ENCODE data around the gene SLC25A13. TPM values are rescaled to one million over a fixed set of nuclear protein-coding genes. Genes with fewer than 3 reads are reported as not detected.

SLC25A13 gene
- total RNA-seq, 1 experiment from 2014 or later, result 28.2 TPM

GRCh38 chr7:96243241-96243640 is 78.7 kb downstream of the SLC25A13 start:
- no peak for DNase-seq (ENCODE audit: low spot score)

GRCh38 chr7:96241855-96242254 is 80.0 kb downstream of the SLC25A13 start:
- no peak for DNase-seq (ENCODE audit: low spot score)

GRCh38 chr7:96238976-96239766 is 82.7 kb downstream of the SLC25A13 start:
- DNase-seq (ENCODE audit: low spot score), result no peak

GRCh38 chr7:96238474-96238873 is 83.4 kb downstream of the SLC25A13 start:
- no peak for DNase-seq (ENCODE audit: low spot score)

- DNase-seq (ENCODE audit: low spot score), result no peak
Observed at GRCh38 chr7:96237040-96237439, 84.9 kb downstream of the SLC25A13 start.

GRCh38 chr7:96236198-96237039 is 85.5 kb downstream of the SLC25A13 start:
- no peak for DNase-seq (ENCODE audit: low spot score)

GRCh38 chr7:96235281-96235680 is 86.6 kb downstream of the SLC25A13 start:
- DNase-seq (ENCODE audit: low spot score), result no peak

GRCh38 chr7:96233528-96234154 is 88.3 kb downstream of the SLC25A13 start:
- DNase-seq (ENCODE audit: low spot score), result no peak

GRCh38 chr7:96233084-96233483 is 88.8 kb downstream of the SLC25A13 start:
- DNase-seq (ENCODE audit: low spot score), result no peak

GRCh38 chr7:96228760-96229159 is 93.1 kb downstream of the SLC25A13 start:
- no peak for DNase-seq (ENCODE audit: low spot score)

- DNase-seq (ENCODE audit: low spot score), result no peak
Observed at GRCh38 chr7:96225251-96225650, 96.6 kb downstream of the SLC25A13 start.

GRCh38 chr7:96224685-96225084 is 97.2 kb downstream of the SLC25A13 start:
- DNase-seq (ENCODE audit: low spot score), result peak; percentile 32

GRCh38 chr7:96224073-96224472 is 97.8 kb downstream of the SLC25A13 start:
- no peak for DNase-seq (ENCODE audit: low spot score)

- DNase-seq (ENCODE audit: low spot score), result no peak
Observed at GRCh38 chr7:96221888-96222287, 100.0 kb downstream of the SLC25A13 start.

- no peak for DNase-seq (ENCODE audit: low spot score)
Observed at GRCh38 chr7:96219378-96220130, 102.3 kb downstream of the SLC25A13 start.

- DNase-seq (ENCODE audit: low spot score), result no peak
Observed at GRCh38 chr7:96218664-96219243, 103.1 kb downstream of the SLC25A13 start.

GRCh38 chr7:96217147-96217546 is 104.8 kb downstream of the SLC25A13 start:
- DNase-seq (ENCODE audit: low spot score), result no peak

GRCh38 chr7:96216373-96216772 is 105.5 kb downstream of the SLC25A13 start:
- no peak for DNase-seq (ENCODE audit: low spot score)

GRCh38 chr7:96212474-96212873 is 109.4 kb downstream of the SLC25A13 start:
- DNase-seq (ENCODE audit: low spot score), result no peak

- DNase-seq (ENCODE audit: low spot score), result no peak
Observed at GRCh38 chr7:96211954-96212353, 109.9 kb downstream of the SLC25A13 start.

- no peak for DNase-seq (ENCODE audit: low spot score)
Observed at GRCh38 chr7:96205665-96206064, 116.2 kb downstream of the SLC25A13 start.
